Ecto neural progenitor cell (in vitro differentiated cells): ENCODE data around the gene PROSER1.
A peak's percentile ranks its signal among the peaks of the same experiment; 100 is the strongest.
"Not testable (repeated sequence)": the region's sequence is repeated elsewhere in the genome, so short reads cannot be mapped to it uniquely, and the experiment has no call there.

Experiments
- DNase-seq: peaks from one replicate; pipeline ENCODE4 v3.0.0-alpha.2; 2018; ENCODE audit warnings: low spot score

The PROSER1 gene

DNA sequence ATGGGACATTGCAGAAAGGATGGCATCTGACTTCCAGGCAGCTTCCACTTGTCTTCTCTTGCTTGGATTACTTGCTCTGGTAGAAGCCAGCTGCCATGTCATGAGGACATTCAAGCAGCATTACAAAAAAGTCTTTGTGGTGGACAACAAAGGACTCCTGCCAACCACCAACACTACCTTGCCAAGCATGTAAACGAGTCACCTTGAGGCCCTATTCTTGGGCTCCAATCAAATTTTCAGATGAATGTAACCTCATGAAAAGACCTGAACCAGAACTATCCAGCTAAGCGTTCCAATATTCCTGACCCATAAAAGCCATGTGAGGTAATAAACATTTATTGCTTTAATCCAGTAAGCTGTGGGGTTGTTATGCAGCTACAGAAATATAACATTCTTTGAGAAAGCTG lies 12.5 kb downstream of the PROSER1 start:
- no peak for DNase-seq

DNA sequence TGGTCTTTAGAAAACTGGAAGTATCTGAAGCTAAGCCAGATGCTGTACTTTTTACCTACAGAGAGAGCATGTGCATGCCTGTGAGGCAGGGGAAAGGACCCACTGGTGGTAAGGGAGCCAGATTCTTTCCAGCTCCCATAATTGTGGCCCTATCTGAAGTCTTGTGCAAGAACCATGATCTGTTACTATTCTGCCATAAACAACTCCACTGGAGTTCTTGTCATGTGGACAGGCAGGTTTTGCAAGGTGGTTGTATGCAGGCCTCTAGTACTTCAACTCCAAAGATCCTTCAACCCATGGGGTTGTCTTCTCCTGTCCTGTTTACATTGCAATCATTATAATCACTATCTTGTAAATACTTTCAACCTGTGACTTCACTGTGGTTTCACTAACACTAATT lies 14.1 kb downstream of the PROSER1 start:
- no peak for DNase-seq

DNA sequence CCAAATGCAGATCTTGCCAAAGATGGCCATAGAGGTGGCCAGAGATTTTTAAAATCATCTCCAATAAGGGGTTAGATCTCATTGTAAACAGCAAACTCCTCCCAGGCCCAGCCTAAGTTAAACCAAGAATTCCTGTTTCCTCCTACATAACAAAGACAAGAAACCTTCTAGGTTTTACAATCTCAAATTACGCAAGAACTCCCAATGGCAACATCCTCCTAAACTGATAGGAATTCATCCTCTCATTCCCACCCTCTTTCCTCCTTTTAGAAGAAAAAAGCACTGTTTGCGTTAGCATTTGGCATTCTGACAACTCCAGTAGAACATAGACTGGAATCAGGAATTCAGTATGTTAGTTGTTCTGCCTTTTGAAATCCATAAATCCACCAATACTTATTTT lies 14.6 kb downstream of the PROSER1 start:
- DNase-seq, result no peak

DNA sequence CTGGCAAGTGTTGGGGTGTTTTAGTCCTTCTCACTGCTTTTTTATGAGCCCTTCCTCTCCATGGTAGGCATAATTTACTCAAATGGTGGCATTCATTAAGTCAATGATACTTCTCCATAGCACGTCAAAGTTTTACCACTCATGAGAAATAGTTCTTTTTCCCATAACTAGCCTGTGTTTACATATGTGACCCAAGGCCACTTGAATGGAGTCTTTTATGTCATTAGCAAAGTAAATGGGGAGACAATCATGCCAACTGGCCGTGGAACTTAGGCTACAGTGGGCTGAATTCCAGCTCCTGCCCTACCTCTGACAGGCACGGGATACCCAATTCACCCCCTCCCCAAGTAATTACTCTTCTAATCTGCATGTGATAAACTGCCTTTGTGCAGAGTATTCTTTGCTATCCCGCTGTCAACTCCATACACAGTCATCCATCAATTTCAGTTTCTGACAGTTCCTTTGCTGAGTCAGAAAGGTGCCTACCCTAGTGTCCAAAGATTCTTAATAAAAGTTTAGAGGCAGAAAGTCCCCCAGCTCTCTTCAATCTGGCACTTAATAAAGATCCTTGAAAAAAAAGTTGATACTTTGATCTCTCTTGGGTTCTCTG lies 16.9 kb downstream of the PROSER1 start:
- no peak for DNase-seq

DNA sequence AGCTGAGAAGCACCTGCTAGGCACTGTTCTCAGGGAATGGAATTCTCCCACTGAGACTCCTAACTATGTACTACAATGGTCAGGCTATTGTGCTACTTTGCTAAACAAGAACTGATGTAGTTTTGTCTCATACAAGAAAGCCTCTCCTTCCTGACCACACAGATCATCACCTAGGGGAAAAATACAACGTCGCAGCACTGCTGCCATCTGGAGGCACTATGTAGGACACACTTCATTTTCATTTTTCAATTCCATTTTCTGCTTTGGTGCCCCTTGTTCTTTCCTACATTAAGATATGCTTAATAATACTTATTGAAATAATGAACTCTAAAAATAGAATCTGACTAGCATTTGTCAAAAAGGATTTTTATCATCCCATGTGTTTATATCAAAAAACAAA lies 21.1 kb downstream of the PROSER1 start:
- DNase-seq, result no peak

DNA sequence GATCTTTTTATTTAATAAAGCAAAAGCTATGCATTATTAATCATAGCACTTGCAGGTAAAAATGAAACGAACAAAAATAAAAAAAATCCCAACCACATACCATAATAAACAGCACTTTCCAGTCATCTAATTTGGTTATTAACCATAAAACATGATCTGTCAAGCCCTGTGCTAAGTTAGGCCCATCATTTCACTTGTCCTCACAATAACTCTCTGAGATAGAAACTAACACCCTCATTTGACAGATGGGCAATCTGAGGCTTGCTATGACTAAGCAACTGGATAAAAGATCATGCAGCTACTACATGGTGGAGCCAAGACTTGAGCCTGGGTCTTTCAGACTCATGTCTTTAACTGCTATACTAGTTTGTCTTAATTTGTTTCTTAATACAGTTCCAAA lies 21.8 kb downstream of the PROSER1 start:
- no peak for DNase-seq

DNA sequence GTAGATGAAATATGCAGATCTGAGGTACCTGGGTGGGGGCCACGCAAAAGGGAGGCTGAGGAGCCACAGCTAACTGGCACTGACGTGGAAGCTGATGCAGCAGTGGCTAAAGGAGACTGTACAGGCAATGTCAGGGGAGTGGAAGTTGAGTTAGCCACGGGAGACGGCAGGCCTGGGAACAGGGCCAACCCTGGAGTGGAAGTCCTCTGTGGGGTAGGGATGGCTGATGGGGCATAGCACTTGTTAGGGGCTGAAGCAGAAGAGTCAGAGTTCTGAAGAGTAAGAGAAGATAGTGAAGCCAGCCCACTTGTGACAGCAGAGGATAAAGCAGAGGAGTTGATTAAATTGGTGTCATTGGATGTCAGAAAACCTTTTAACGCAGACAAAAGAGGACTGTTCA lies 24.4 kb downstream of the PROSER1 start:
- no peak for DNase-seq

DNA sequence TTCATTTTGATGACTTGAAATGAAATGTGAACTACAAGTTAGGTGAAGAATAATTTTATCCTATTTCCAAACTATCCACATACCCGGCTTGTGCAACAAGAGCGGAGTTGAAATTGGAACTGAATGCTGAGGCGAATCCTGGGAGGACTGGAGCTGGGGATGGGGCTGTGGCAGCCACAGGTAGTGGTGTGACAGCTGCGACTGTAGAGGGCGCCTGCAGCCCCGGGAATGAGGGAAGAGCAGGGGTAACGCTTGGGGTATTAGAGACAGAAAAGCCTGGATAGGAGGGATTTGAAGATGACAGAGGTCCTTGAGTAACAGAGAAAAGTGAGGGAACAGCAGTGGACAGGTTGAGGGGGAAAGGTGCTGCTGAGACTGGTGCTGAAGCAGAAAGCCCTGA lies 25.3 kb downstream of the PROSER1 start:
- peak; percentile 52 for DNase-seq

DNA sequence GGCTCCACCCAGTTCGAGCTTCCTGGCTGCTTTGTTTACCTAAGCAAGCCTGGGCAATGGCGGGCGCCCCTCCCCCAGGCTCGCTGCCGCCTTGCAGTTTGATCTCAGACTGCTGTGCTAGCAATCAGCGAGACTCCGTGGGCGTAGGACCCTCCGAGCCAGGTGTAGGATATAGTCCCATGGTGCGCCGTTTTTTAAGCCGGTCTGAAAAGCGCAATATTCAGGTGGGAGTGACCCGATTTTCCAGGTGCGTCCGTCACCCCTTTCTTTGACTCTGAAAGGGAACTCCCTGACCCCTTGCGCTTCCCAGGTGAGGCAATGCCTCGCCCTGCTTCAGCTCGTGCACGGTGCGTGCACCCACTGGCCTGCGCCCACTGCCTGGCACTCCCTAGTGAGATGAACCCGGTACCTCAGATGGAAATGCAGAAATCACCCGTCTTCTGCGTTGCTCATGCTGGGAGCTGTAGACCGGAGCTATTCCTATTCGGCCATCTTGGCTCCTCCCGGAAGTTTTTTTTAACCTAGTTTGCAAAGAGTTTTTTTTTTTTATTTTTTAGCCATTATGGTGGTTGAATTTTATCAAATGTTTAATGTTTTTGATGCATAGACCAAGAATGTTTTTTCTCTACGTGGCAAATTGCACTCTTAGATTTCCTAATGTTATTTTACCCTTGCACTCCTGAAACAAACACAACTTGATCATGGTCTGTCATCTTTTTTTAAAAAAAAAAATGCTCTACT lies 31.3 kb downstream of the PROSER1 start:
- DNase-seq, result not testable (repeated sequence)

DNA sequence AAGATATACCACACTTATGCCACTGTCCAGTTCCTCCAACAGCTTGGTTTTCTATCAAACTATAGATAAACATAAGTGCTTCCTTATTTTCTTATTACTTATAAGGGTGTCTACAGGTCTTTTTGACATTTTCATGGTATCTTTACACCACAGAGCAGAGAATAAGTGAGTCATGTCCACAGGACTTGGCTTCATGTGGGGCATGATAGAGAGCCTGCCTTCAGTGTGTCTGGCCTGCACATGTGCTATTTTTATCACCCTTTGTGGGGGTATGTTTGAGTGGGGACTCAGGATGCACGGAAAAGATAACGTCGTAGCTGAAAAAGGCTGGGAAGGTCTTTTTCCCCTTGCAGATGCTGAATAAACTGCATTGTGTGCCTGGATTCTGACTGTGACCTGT lies 39.1 kb downstream of the PROSER1 start:
- DNase-seq, result no peak

DNA sequence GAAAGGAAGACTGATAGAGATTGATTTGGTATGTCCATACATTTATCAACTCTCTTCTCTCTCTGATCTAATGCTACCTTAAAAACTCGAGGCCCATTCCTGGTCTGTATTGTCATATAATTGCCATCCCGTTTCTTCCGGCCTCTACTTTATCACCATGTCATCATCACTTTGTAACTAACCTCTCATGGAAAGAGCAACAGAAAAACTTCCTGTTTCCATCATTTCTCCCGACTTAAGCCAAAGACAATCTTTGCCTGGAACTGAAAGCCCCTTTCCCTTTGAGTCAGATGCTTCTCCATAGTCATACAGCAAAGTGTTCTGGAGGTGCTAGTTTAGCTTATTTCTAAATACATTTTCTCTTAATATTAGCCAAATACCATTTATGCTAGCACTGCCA lies 44.5 kb downstream of the PROSER1 start:
- DNase-seq, result no peak

DNA sequence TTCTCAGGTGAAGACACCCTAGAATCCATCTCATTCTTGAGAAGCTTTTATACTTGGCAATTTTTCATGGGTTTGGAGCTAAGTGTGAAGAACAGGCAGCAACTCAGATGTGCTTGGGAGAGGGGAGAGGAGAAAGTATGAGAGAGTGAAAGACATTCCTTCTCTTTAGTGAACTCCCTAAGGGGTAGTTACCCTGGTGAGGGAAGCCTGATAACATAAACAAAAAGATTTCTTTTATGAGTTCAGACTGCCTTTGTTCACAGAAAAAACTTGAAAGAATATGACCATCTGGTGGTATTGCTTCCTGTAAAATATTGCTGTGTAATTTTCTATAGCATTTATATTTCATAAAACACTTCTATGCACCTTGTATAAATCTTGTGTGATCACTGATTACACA lies 47.2 kb downstream of the PROSER1 start, which contains the start of gene STOML3:
Gene STOML3, minus strand, starts transcription at position 139 of the 400 bp plus-strand sequence. Its CDS starts 110 bp downstream, at position 29.
- DNase-seq, result no peak

DNA sequence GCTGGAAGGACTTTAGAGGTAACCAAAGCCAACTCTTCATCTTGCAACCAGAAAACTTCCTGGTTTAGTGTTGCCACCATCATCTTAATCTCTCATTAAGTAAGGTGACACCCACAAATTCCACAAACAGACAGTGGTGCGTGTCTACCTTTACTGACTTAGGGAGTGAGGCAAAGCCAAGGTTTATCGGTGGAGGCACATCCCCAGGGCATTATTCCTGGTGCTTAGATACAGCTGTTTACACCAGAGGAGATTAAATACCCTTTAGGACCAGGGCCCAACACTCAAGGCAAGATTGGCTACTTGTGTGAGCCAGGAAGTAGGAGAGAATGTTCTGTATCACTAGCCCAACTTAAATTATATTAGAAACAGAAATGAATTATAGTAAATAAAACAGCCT lies 56.8 kb downstream of the PROSER1 start:
- no peak for DNase-seq

DNA sequence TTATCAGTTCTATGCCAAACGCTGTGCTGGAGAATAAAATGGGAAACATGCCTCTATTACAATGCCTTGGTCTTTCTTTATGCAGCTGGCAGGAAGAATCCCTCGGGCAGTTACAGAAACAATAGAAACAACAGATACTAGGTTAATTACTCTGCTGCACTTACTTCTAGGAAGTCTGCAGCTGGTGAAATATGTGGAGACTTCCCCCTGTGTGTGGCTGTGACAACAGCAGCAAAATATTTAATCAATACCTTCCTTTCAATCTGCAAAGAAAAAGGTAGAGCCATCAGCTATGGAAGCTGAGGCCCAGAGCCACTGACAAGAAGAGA lies 57.2 kb downstream of the PROSER1 start:
- DNase-seq, result no peak

DNA sequence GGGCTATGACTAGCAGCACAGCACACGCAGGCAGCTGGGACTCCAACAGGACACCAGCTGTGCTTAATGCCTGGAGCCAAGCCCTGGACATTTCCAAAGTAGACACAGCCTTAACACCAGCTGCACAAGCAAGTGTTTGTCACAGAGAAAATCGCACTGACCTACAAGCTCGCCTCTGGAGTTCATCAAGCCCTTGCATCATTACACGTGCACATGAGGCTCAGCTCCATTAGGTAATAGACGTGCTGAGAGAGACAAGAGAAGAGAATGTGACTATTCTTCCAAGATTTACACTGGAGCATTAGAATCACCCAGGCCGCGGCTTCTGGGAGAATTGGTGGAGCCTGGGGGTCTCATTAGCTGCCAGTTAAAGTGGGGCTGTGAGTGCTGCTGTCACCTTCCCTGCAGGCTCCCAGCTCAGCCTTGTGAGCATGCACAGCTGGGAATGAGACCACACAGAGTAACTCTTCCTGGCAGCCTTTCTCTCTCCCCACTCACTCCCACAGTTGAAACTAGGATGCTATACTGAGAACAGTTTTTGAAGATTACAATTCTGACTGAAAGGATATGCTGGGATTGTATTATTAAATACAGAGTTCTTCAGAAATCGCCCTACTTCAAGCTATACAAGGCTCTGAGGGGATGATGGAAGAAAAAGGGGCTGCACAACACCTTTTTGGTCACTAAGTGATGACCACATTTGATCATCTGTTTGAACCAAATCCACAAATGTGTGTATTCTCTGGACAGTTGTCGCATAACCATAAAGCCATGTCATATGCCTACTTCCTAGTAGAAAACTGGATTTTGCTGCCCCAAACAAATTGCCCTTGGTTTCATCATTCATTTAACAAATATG lies 57.8 kb downstream of the PROSER1 start:
- peak; percentile 52 for DNase-seq

DNA sequence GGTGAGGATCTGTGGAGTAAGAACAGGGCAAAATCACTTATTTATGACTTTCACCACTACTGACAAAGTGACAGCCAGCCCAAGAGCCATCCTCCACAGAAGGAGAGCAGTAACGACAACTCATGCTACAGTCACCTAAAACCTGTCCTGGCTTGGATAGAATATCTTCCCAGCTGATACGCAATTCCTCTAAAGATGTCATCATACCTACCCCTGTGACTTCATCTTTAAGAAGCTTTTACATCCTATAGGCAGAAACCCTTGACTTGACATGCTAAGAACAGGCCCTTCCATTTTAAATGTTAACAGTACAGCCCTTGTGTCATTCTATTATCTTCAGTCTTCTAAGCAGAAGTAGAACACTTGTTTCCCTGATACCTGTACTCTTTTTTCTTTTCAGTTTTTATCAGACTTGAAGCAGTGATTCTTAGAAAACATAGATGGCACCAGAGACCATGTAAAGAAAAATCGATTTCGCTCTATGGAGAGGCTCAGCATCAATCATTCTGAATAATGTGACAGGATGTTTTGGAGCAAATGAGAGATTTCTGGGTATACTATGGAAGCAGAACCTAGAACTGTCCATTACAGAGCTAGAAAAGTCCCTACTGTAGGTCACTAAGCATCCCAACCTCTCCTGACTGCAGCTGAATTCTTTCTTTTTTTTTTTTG lies 67.4 kb downstream of the PROSER1 start:
- no peak for DNase-seq

DNA sequence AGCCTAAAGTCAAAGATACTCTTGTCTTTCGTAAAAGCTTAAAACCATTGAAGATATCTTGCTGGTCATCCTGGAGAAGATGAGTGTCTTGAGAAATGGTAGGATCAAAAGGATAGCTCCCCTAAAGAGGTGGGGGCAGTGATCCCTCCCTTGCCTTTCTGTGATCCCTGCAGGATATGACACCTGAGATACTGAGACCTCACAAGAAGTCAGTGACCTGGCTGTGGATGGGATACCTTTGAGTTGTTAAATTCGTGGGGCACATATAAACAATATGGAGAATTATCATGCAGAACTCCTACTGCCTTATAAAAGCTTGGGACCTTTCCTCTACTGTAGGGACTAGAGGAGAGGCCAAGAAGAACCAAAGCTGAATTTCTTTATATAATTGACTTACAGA lies 68.7 kb downstream of the PROSER1 start:
- no peak for DNase-seq

DNA sequence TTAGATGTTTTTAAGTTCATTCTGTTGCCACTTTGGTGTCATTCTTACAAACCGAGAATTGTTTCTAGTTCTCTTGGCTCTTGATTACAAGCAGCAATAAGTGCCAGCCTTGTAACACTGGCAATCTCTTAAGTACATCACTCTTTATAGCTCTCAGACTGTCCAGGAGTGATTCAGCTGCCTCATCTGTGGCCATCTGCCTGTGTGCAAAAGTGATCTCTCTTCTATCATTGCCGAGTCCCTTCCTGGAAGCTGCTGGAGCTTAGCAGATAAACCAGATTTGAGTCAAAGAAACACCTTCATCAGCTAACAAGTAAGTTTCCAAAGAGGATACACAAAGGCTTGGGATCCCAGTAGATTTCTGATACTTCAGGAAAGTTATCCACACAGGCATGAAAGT lies 70.4 kb downstream of the PROSER1 start:
- DNase-seq, result no peak

DNA sequence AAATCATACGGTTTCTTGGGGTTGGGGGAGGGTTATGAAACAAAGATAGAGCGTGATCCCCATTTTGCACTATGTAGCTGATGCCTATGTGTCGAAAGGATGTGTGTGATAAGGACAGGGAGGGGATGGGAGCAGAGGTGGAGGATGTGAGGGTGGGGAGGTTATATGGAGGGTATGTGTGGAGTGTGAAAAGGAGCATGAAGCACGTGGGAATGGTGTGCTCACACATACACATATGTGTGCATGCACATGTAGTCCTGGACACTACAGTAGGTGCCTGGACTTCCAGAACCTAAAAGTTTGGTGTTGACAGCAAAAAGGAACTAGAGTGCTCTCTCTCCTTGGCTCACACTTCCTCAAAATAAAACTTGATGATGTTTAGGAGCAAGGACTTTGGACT lies 72.6 kb downstream of the PROSER1 start:
- DNase-seq, result no peak

DNA sequence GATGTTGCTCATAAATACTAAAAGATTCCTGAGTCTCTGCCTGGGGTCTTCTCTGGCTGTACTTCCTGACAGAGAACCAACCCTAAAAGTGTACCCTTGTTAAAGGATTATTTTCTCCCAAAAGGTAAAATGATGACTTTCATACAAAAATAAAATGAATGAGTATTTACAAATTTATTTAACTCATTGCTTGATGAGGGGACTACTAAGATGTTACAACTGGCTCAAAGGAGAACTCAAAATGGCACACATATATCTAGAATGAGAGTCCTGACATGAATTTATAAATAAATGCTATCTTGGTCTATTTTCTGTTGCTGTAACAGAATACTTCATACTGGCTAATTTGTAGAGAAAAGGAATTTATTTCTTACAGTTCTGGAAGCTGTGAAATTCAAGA lies 77.7 kb downstream of the PROSER1 start:
- DNase-seq, result no peak
